Thyroid gland (tissue), 4 donors: Measurements from ENCODE around the gene FGF23.

Source experiments
- CTCF ChIP-seq, 6 experiments: fragments of 200-600 bp in 3 of 6; fragments of 450-650 bp in 3 of 6; sonication (generic) in 3 of 6; IDR thresholded peaks; one replicate each; pipeline ENCODE4 v1.5.1; 2016 to 2019; ENCODE audit warnings: antibody characterized with exemption in 6 of 6, mild to moderate bottlenecking in 2 of 6, inconsistent platforms in 1 of 6, moderate library complexity in 1 of 6
- POLR2A ChIP-seq, 2 donors: fragments of 450-650 bp; IDR thresholded peaks; one replicate each; pipeline ENCODE4 v1.6.1; 2017; ENCODE audit warnings: antibody characterized with exemption in 2 of 2, mild to moderate bottlenecking in 2 of 2, moderate library complexity in 1 of 2

- no peak for TF ChIP-seq CTCF (IDR thresholded peaks at IDR 0.05)
- no peak for TF ChIP-seq POLR2A (IDR thresholded peaks at IDR 0.05)
Measured at GRCh38 chr12:4372653-4373052, 6.9 kb downstream of the FGF23 start.
